Motor neuron (in vitro differentiated cells): ENCODE data around the gene THOC7. TPM values are rescaled to one million over a fixed set of nuclear protein-coding genes. Genes with fewer than 3 reads are reported as not detected.

ENCODE experiments used
- ATAC-seq, 8 experiments: fragments of 200-7000 bp; cut with Tn5 transposase; replicated peaks in 6 of 8; 2 replicates each; pipeline ENCODE4 v1.8.0; 2021; ENCODE audit warnings: mild to moderate bottlenecking in 8 of 8, moderate library complexity in 8 of 8
- H3K27ac ChIP-seq, 2 donors: fragments of 250-450 bp; sonication (Bioruptor Pico); 2 replicates each; pipeline ENCODE4 v1.9.0; 2021; ENCODE audit warnings: antibody characterized with exemption in 2 of 2, mild to moderate bottlenecking in 2 of 2, moderate library complexity in 1 of 2
- H3K4me1 ChIP-seq, 2 donors: fragments of 250-450 bp; sonication (Bioruptor Pico); replicated peaks in 1 of 2; 2 replicates each; pipeline ENCODE4 v1.6.1; 2021; ENCODE audit warnings: antibody characterized with exemption in 2 of 2, mild to moderate bottlenecking in 2 of 2, moderate library complexity in 1 of 2
- H3K4me3 ChIP-seq, 5 donors: fragments of 250-450 bp; sonication (Bioruptor Pico); 2 replicates each; pipeline ENCODE4 v1.9.0; 2021; ENCODE audit warnings: antibody characterized with exemption in 5 of 5, mild to moderate bottlenecking in 5 of 5, moderate library complexity in 4 of 5
- WGBS, 10 experiments: fragments of 450-650 bp; shearing (Covaris generic); methylation state at CpG; one replicate each; pipeline ENCODE4 v1.0.0; 2022; 5-methylcytosine and 5-hydroxymethylcytosine counted together
- in situ Hi-C, 9 experiments: fragments of 400-800 bp; cut with MboI; loops; one replicate each; pipeline ENCODE4 v1.15.0; 2021; ENCODE audit warnings: low sequenced_read_pairs in 9 of 9, low pct_unique_long_range_greater_than_20kb in 2 of 9; ENCODE audit not compliant: unreplicated experiment in 9 of 9
- total RNA-seq, 8 experiments: library from RNA; unstranded; fragments of 300-600 nt; gene quantifications; 2 replicates each; pipeline versions ENCODE4 v1.2.3 to v1.2.4, GENCODE V29; 2022

Gene THOC7
- total RNA-seq = 10 to 100 TPM; 53.3 to 97.1 (median 72.1) TPM

DNA sequence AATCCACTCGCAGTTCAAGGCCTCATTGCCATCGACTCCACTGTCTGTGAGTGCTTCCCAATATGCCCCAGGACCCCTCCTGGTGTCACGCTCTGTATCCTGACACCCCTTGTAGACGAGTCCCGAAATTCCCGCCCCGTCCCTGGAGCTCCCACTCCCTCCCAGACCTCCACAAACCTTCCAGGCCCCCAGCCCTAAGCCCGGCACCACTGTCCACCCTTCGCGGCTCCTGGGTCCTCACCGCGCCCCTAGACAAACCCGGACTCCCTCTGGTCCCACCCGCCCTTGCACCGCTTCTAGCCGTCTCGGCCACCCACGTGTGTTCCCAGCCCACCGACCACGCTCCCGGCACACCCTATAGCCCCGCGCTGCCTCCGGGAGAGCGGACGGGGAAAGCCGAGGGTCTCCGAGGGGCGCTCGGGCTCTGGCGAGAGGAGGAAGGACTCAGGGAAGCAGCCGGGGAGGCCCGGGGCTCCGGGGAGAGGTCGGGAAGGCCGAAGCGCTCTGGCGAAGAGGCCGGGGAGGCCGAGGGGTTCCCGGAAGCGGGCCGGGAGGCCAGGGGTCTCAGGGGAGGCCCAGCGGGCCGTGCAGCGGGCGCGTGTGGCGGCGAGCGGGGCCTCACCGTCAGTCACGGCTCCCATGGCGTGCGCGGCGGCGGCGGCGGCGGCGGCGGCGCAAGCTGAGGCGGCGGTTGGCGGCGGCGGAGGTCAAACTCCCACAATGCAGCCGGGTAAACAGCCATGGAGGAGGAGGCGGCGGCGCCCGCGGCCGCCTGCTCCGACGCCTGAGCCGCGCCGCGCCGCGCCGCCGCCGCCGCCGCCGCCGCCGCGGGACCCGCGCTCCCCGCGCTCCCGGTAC, at the start of gene THOC7, which contains the start of gene ATXN7:
Gene THOC7 (minus strand): TSS at position 656 of the 858 bp plus-strand sequence. CDS start 15 bp downstream, at position 641.
Gene ATXN7 (plus strand): TSS at position 718 of the 858 bp plus-strand sequence. CDS start 48,732 bp downstream, outside the sequence.
- H3K27ac ChIP-seq = peak within 1 kb of the TSS; percentile 91
- H3K4me3 ChIP-seq = peak within 1 kb of the TSS; percentile 60 to 84 (median 82)
- ATAC-seq = peak; percentile 63 to 85 (median 80)
- H3K4me1 ChIP-seq = peaks cover 5 to 11% of the 10 kb centered on the region in 2 donors
- WGBS, 10 experiments = 0 to 5% (median 0%) methylated on average over 1 to 3 of the region's 98 CpGs; no CpG with 5 or more reads in 6 of the 10 experiments
- in situ Hi-C loops = no loop called here

DNA sequence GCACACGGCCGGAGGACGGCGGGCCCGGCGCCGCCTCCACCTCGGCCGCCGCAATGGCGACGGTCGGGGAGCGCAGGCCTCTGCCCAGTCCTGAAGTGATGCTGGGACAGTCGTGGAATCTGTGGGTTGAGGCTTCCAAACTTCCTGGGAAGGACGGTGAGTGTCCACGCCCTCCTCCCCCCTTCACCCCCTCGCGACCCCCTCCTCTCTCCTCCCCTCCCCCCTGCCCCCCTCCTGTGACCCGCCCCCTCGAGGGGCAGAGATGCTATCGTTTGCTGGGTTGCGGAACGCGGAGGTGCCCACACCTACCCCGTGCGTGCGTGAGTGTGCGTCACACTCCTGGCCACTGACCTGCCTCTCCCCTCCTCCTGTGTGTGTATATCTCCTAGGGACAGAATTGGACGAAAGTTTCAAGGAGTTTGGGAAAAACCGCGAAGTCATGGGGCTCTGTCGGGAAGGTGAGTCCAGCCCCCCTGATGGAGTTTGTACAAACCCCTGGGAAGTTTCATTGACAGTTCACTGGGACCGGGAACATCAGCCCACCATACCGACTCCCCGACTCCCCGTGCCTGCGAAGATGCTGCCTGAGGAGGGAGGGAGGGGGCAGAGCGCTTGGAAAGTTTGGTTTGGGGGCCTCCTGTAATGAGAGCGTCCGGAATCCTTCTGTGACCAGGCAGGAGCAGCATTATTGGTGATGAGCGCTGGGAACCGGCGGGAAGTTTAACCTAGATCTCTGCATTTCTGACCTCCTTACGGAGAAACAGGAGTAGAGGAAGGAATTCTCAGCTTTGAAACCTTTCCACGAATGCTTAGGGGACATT, 49.4 kb upstream of the THOC7 start:
- in situ Hi-C loops = no loop called here
- ATAC-seq = peak; percentile 32 to 50 (median 44)
- H3K4me1 ChIP-seq = peaks cover 8 to 12% of the 10 kb centered on the region in 2 donors
- H3K4me3 ChIP-seq = peak overlapping the region; percentile 68 to 95 (median 85)
- H3K27ac ChIP-seq = peak overlapping the region; percentile 75 to 86
- WGBS, 10 experiments = 0 to 20% (median 18%) methylated on average over 1 to 11 of the region's 46 CpGs; no CpG with 5 or more reads in 6 of the 10 experiments

DNA sequence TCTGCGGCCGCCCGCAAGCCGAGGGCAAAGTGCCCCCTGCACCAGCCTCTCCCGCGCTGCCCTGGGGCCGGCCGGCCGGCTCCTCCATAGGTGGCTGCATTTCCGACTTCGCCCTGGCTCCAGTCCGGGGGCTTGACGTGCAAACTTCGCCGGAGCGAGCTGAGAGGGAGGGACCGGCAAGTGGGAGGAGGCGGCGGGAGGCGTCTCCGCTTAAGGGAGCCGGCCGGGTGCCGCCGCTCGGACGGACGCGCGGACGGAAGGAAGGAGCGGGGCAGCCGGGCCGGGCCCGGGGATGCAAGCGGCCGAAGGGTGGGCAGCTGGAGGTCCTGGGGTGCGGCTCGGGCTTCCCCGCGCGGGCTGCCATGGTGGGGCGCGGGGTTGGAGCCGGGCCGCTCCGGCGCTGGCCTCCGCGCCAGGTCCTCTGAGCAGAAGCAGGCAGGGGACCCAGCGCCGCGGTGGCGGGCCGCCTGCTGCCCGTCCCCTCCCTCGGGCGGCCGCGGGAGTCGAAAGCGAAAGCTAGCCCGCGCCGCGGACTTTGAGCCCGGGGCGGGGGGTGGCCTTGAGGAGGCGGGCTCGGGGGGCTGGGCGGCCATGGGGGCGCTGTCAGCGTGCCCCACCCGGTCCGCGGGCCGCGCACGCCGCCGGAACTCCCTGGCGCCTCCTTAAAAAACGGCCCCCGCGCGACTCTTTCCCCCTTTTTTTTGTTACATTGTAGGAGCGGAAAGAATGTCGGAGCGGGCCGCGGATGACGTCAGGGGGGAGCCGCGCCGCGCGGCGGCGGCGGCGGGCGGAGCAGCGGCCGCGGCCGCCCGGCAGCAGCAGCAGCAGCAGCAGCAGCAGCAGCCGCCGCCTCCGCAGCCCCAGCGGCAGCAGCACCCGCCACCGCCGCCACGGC, 48.5 kb upstream of the THOC7 start, which contains the start of gene SCAANT1:
Gene SCAANT1 (minus strand): TSS at position 511 of the 895 bp plus-strand sequence.
- ATAC-seq = peak; percentile 75 to 84 (median 79)
- Histone ChIP-seq H3K4me3 (peak within 1 kb of the TSS; percentile 68 to 95 (median 85)), H3K27ac (peak within 1 kb of the TSS; percentile 75 to 86), H3K4me1 (peaks cover 8 to 12% of the 10 kb centered on the region in 2 donors)
- WGBS, 10 experiments = 0% methylated on average over 1 to 17 of the region's 115 CpGs; no CpG with 5 or more reads in 6 of the 10 experiments
- in situ Hi-C loops = no loop called here

DNA sequence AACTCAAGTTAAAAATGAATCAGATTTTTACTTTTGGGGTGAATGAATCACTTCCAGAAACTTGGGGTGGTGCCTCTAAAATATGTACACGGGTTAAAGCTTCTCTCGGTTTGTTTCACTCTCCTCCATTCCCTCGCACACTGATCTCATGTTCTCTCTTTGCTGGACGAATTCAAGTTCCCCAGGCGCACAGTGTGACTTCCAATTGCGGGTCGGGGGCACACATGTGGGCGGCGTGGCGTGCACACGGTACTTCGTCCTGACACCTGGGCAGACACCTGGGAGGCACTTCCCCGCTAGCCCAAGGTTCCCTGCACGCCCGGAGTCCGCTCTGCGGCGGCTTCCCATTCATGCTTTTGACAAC, 47.9 kb upstream of the THOC7 start:
- Histone ChIP-seq H3K4me3 (peak overlapping the region; percentile 68 to 95 (median 85)), H3K4me1 (peaks cover 8 to 12% of the 10 kb centered on the region in 2 donors), H3K27ac (no peak overlapping the region)
- peak in 2 of 8 experiments; percentile 4 to 10 for ATAC-seq
- in situ Hi-C loops = no loop called here
- 0 to 10% (median 1%) methylated on average over 2 to 12 of the region's 18 CpGs; no CpG with 5 or more reads in 1 of the 10 experiments for WGBS, 10 experiments

DNA sequence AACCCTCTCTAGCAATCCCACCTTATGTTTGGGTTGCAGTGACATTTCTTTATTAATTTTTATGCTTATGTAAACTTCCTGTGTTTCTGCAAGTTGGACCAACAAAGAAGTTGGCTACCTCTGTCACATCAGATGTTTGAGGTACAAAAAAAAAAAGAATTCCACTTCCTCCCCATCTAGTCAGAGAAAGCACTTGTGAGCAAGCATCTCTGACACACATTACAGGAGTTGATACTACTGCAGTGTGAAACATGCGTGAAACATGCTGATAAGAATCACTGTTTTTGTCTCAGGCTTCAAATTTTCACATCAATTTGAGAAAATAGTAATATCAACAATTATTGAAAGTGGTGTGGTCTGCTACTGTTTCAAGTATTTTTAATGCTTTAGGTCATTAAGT, 47.3 kb upstream of the THOC7 start:
- 0 to 100% (median 61%) methylated on average over 1 of the region's 1 CpG; no CpG with 5 or more reads in 4 of the 10 experiments for WGBS, 10 experiments
- in situ Hi-C loops = no loop called here
- Histone ChIP-seq H3K4me1 (peaks cover 8 to 12% of the 10 kb centered on the region in 2 donors), H3K27ac (no peak overlapping the region), H3K4me3 (peak overlapping the region in 1 of 5 donors; percentile 68)
- ATAC-seq = no peak

DNA sequence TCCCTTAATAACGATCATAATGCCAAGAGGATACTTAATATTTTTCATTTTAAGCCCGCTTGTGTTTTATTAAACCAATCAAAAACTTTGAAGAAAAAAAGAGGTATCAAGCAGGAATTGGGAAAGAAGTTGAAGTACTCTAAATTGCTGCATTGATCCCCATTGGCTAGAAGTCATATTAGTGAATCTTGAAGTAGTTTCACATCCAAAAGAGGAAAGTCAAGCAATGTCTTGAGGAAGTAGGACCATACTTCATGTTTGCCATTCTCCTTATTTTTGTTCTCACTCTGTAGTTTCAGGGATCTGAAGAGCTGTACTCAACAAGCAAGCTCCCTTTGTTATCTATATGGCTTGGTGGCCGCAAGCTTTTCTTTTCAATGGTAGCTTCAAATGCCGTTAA, 46.4 kb upstream of the THOC7 start:
- WGBS, 10 experiments = 75 to 100% (median 95%) methylated on average over 2 to 4 of the region's 4 CpGs; no CpG with 5 or more reads in 1 of the 10 experiments
- Histone ChIP-seq H3K4me1 (peaks cover 8 to 12% of the 10 kb centered on the region in 2 donors), H3K4me3 (no peak overlapping the region), H3K27ac (no peak overlapping the region)
- no peak for ATAC-seq
- in situ Hi-C loops = no loop called here

DNA sequence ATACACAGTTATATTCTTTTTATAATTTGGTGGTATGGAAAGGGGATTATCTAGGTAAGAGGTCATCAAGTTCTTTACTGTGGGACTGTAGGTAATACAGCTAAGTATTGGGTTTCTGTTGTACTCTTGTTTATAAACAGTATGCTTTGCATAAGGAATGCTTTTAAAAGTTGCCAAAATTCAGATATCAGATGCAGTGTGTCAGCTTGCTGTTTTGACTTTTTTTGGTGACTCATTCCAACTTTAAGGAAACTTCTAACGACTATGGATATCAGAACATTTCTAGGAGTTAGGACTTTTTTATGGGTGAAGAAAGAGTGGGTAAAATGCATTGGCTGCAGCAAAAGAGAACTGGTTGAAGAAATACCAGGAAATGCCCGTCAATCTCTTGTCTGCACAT, 45.8 kb upstream of the THOC7 start:
- no peak overlapping the region for H3K4me3 ChIP-seq
- in situ Hi-C loops = no loop called here
- ATAC-seq = no peak
- no peak overlapping the region for H3K27ac ChIP-seq
- 26 to 100% (median 94%) methylated on average over 1 to 2 of the region's 2 CpGs for WGBS, 10 experiments
- peaks cover 8 to 12% of the 10 kb centered on the region in 2 donors for H3K4me1 ChIP-seq

DNA sequence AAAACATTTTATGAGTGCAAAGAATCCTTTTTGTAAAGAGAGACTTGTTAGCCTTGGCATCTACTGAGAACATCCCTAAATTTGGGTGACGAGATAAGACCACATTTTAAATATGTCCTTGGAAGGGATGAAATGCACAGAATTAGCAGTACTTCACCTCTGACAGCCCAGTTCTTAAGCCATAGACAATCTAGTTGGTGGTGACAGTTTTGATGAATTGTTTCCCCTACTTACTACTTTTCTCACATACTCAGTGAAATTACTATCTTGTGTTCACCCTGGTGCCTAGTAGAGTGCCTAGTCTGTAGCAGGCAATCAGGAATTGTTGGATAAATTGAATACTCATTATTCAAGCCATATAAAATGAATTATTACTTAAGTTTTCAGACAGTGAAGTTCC, 45.2 kb upstream of the THOC7 start:
- 83 to 100% (median 100%) methylated on average over 1 of the region's 1 CpG; no CpG with 5 or more reads in 5 of the 10 experiments for WGBS, 10 experiments
- no peak for ATAC-seq
- in situ Hi-C loops = no loop called here
- Histone ChIP-seq H3K27ac (no peak overlapping the region), H3K4me1 (peaks cover 8 to 12% of the 10 kb centered on the region in 2 donors), H3K4me3 (no peak overlapping the region)

DNA sequence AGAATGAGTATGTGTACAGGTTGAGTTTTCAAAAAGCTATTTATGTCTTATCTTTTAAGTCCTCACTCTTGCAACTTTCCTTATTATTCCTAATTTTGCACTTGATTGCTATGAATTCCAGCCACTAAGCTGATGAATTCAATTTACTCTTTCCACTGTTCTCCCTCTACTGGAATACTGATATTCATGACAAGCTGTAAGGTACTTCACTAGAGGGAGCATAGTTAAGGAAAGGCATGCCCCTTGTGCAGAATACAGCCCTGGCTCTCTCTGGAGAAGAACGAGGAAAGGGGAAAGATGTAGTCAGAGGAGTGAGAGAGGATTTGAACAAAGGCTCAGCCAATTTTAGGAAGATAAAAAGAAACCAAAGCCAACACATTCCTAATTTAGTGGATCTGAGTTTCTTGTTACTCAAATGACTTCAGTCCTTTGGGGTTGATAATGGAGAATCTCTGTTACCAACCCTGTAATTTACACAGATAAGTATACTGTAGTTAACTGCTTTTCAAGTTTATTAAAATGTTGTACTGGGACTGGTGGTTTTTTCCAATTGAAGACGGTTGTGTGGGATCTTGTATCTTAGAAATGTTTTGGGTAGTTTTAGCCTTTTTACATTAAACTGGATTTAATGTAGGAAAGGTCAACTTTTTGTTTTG, 44.6 kb upstream of the THOC7 start:
- in situ Hi-C loops = no loop called here

DNA sequence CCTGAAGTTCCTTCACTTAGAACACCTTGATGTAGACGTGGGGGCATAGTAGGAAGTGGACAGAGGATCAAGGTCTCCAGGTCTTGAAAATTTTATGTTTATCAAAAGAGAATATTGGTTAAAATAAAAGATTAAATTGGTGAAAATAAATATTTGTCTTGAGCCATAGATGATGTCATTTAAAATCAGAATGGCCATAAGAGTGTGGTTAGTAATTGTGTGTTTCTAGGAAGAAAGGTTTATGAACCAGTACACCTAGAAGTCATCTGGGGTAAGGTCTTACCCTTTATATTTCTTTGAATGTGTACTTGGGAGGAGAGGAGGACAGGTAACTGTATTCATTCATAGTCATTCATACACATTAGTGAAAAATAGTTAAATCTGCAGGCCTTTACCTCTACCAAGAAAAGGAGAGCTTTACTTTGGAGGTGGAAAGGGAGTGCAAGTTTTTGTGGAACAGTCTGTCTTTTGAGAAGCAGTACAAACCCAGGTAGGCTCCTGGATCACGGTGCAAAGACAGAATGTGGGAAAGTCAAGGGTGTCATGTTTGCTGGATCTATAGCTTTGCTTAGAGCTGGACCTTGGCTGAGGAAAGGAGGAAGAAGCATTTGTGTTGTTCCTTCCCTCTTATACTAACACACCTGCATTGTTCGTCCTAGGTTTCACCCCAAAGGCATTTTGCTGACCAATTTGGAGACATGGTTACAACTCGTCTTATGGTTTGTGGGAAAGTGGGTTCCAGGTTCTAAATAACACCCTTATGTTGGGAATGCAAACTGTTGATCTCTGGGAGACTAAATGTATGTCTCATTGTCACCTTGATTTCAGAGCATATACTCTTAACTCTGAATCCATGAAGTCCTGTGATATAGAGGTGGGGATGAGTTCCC, 42.4 kb upstream of the THOC7 start:
- no peak overlapping the region for H3K27ac ChIP-seq
- H3K4me3 ChIP-seq = no peak overlapping the region
- 71 to 100% (median 91%) methylated on average over 1 to 4 of the region's 4 CpGs; no CpG with 5 or more reads in 2 of the 10 experiments for WGBS, 10 experiments
- no peak for ATAC-seq
- in situ Hi-C loops = no loop called here
- peaks cover 3% of the 10 kb centered on the region in 2 donors for H3K4me1 ChIP-seq

More for the DNA sequence above, 44.6 kb upstream of the THOC7 start:
- Histone ChIP-seq H3K4me1 (peaks cover 8 to 9% of the 10 kb centered on the region in 2 donors), H3K4me3 (no peak overlapping the region), H3K27ac (no peak overlapping the region)
- ATAC-seq = no peak
- 30 to 100% (median 75%) methylated on average over 1 to 2 of the region's 2 CpGs; no CpG with 5 or more reads in 2 of the 10 experiments for WGBS, 10 experiments

DNA sequence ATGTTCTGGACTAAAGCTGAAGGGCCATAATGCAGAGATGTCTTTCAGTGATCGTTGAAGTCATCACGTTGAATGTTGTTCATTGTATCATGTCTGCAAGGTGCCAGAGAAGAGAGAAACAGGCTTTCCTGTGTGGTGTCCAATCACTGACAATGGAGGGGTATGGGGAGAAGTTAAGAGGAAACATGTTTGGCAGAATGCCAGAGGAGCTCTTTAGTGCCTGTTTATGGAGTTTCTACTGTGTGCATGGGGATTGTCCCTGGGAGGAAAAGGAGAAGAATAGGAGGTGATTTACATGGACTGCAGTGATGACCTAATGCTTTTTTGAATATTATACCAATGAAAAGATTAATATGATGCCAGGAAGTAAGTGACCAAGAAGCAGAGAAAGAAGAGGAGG, 36.9 kb upstream of the THOC7 start:
- WGBS, 10 experiments = 37 to 80% (median 63%) methylated on average over 1 to 2 of the region's 2 CpGs; no CpG with 5 or more reads in 5 of the 10 experiments
- H3K4me3 ChIP-seq = no peak overlapping the region
- no peak overlapping the region for H3K27ac ChIP-seq
- peak in 7 of 8 experiments; percentile 27 to 65 (median 39) for ATAC-seq
- no peaks in the 10 kb centered on the region for H3K4me1 ChIP-seq
- in situ Hi-C loops = no loop called here
